IMR-90 (cell line): ENCODE measurements around the gene IL17D. TPM values are rescaled to one million over a fixed set of nuclear protein-coding genes. Genes with fewer than 3 reads are reported as not detected.

Experiments
- ATAC-seq: fragments of 200-7000 bp; cut with Tn5 transposase; 2 replicates; pipeline ENCODE4 v1.9.1; 2020; ENCODE audit warnings: low read depth, mild to moderate bottlenecking, moderate library complexity
- BruUV-seq: library from RNA; stranded (reverse); fragments of 400-500 nt; replicated peaks from 2 replicates; lab custom pipeline; 2021; lab: Mats Ljungman, UMichigan
- CTCF ChIA-PET: fragments of 300-600 bp; formaldehyde crosslinking; extraction: SDS; loops from one replicate; lab custom pipeline; 2021; ENCODE audit warnings: antibody characterized with exemption; lab: Yijun Ruan, JAX
- POLR2A ChIA-PET: fragments of 300-600 bp; sonication (Branson Sonifier 250); formaldehyde crosslinking; loops from one replicate; lab custom pipeline; 2022; ENCODE audit warnings: antibody characterized with exemption; ENCODE audit not compliant: unreplicated experiment; lab: Charles Lee
- DNase-seq: peaks from one replicate; pipeline ENCODE4 v3.0.0; 2013
- H2AFZ ChIP-seq: replicated peaks from 2 replicates; pipeline ENCODE3; 2013; ENCODE audit warnings: low read length, mild to moderate bottlenecking; ENCODE audit not compliant: poor library complexity
- H2AK5ac ChIP-seq: 2 replicates; pipeline ENCODE4 v1.6.1; 2013; ENCODE audit warnings: low read depth, low read length, inconsistent platforms
- H2AK9ac ChIP-seq: replicated peaks from 2 replicates; pipeline ENCODE3; 2013; ENCODE audit warnings: mild to moderate bottlenecking, low read depth, low read length, moderate library complexity; ENCODE audit not compliant: poor library complexity
- H2BK120ac ChIP-seq: 2 replicates; pipeline ENCODE4 v1.6.1; 2013; ENCODE audit warnings: low read depth, low read length, inconsistent platforms
- H2BK15ac ChIP-seq: 3 replicates; pipeline ENCODE4 v1.6.1; 2013; ENCODE audit warnings: low read depth, low read length, inconsistent platforms
- H2BK20ac ChIP-seq: 2 replicates; pipeline ENCODE4 v1.6.1; 2013; ENCODE audit warnings: low read depth, mild to moderate bottlenecking, inconsistent platforms, low read length, moderate library complexity
- H2BK5ac ChIP-seq: 2 replicates; pipeline ENCODE4 v1.6.1; 2013; ENCODE audit warnings: mild to moderate bottlenecking, low read depth, low read length, inconsistent platforms; ENCODE audit not compliant: poor library complexity, severe bottlenecking
- H3K14ac ChIP-seq: replicated peaks from 2 replicates; pipeline ENCODE4 v1.6.1; 2013; ENCODE audit warnings: low read depth, low read length, inconsistent platforms
- H3K18ac ChIP-seq: 2 replicates; pipeline ENCODE4 v1.6.1; 2013; ENCODE audit warnings: low read depth, low read length, control low read depth
- H3K23ac ChIP-seq: 2 replicates; pipeline ENCODE4 v1.6.1; 2013; ENCODE audit warnings: low read depth, low read length, inconsistent platforms
- H3K27ac ChIP-seq: 2 replicates; pipeline ENCODE4 v1.5.1; 2013; ENCODE audit warnings: mild to moderate bottlenecking, control low read depth, low read length; ENCODE audit not compliant: insufficient read depth
- H3K27me3 ChIP-seq: 2 replicates; pipeline ENCODE4 v1.6.1; 2013; ENCODE audit warnings: low read length; ENCODE audit not compliant: control insufficient read depth, insufficient read depth
- H3K36me3 ChIP-seq: 2 replicates; pipeline ENCODE4 v1.6.1; 2013; ENCODE audit warnings: low read length, mixed read lengths; ENCODE audit not compliant: control insufficient read depth, insufficient read depth
- H3K4ac ChIP-seq: 2 replicates; pipeline ENCODE4 v1.6.1; 2013; ENCODE audit warnings: low read depth, low read length, inconsistent platforms
- H3K4me1 ChIP-seq: 2 replicates; pipeline ENCODE4 v1.6.1; 2013; ENCODE audit warnings: low read length, mixed read lengths; ENCODE audit not compliant: control insufficient read depth, insufficient read depth
- H3K4me2 ChIP-seq: 2 replicates; pipeline ENCODE4 v1.6.1; 2013; ENCODE audit warnings: low read depth, mild to moderate bottlenecking, control low read depth, low read length, moderate library complexity
- H3K4me3 ChIP-seq: 2 replicates; pipeline ENCODE4 v1.5.1; 2013; ENCODE audit warnings: low read depth, mild to moderate bottlenecking, control low read depth, low read length, moderate library complexity; ENCODE audit not compliant: insufficient read depth
- H3K56ac ChIP-seq: 2 replicates; pipeline ENCODE4 v1.6.1; 2013; ENCODE audit warnings: low read length, inconsistent platforms; ENCODE audit not compliant: insufficient read depth; ENCODE audit errors: extremely low read depth
- H3K79me1 ChIP-seq, 2 experiments: 2 replicates each; pipeline ENCODE4 v1.6.1; 2013; ENCODE audit warnings: low read length in 2 of 2, inconsistent platforms in 1 of 2, low read depth in 1 of 2
- H3K9ac ChIP-seq: 2 replicates; pipeline ENCODE4 v1.6.1; 2013; ENCODE audit warnings: low read depth, low read length, control low read depth
- H3K9me1 ChIP-seq: 2 replicates; pipeline ENCODE4 v1.6.1; 2013; ENCODE audit warnings: low read length, inconsistent platforms; ENCODE audit not compliant: insufficient read depth
- H3K9me3 ChIP-seq: 2 replicates; pipeline ENCODE4 v1.6.1; 2013; ENCODE audit warnings: low read length; ENCODE audit not compliant: control insufficient read depth, insufficient read depth
- H4K20me1 ChIP-seq: 2 replicates; pipeline ENCODE4 v1.6.1; 2013; ENCODE audit warnings: low read length, inconsistent platforms; ENCODE audit not compliant: insufficient read depth
- H4K5ac ChIP-seq: 2 replicates; pipeline ENCODE4 v1.6.1; 2013; ENCODE audit warnings: mild to moderate bottlenecking, low read depth, low read length, control low read depth
- H4K8ac ChIP-seq, 2 experiments: 2 replicates each; pipeline ENCODE4 v1.6.1; 2013; ENCODE audit warnings: low read depth in 2 of 2, low read length in 2 of 2, control low read depth in 1 of 2, inconsistent platforms in 1 of 2
- H4K91ac ChIP-seq: 2 replicates; pipeline ENCODE4 v1.6.1; 2013; ENCODE audit warnings: low read depth, low read length, inconsistent platforms; ENCODE audit not compliant: insufficient read depth
- BHLHE40 ChIP-seq: fragments of 150-350 bp; IDR thresholded peaks from 2 replicates; pipeline ENCODE4 v1.6.1; 2016; ENCODE audit warnings: mild to moderate bottlenecking, low read depth, low read length
- CEBPB ChIP-seq: IDR thresholded peaks from 2 replicates; pipeline ENCODE4 v1.6.1; 2012; ENCODE audit warnings: low read depth, low read length, improper control_type of control experiment
- CHD1 ChIP-seq: IDR thresholded peaks from 2 replicates; pipeline ENCODE4 v1.6.1; 2012; ENCODE audit warnings: low read depth, low read length, improper control_type of control experiment
- CTCF ChIP-seq: conservative IDR thresholded peaks from 2 replicates; pipeline ENCODE4 v1.5.1; 2012; ENCODE audit warnings: mild to moderate bottlenecking, low read depth, low read length, improper control_type of control experiment
- ELK1 ChIP-seq: fragments of 150-350 bp; IDR thresholded peaks from 2 replicates; pipeline ENCODE4 v1.6.1; 2016; ENCODE audit warnings: low read depth, mild to moderate bottlenecking, low read length, moderate library complexity, borderline replicate concordance
- FOS ChIP-seq: fragments of 150-350 bp; IDR thresholded peaks from 2 replicates; pipeline ENCODE4 v1.6.1; 2016; ENCODE audit warnings: low read depth, low read length
- MAFK ChIP-seq: IDR thresholded peaks from 2 replicates; pipeline ENCODE4 v1.6.1; 2012; ENCODE audit warnings: low read depth, low read length, improper control_type of control experiment
- MAZ ChIP-seq: IDR thresholded peaks from 2 replicates; pipeline ENCODE4 v1.6.1; 2012; ENCODE audit warnings: low read depth, mild to moderate bottlenecking, low read length, improper control_type of control experiment, moderate library complexity, borderline replicate concordance
- MXI1 ChIP-seq: IDR thresholded peaks from 2 replicates; pipeline ENCODE4 v1.6.1; 2012; ENCODE audit warnings: low read depth, mild to moderate bottlenecking, low read length, moderate library complexity, borderline replicate concordance
- NFE2L2 ChIP-seq: fragments of 150-350 bp; IDR thresholded peaks from 2 replicates; pipeline ENCODE4 v1.6.1; 2016; ENCODE audit warnings: low read depth, mild to moderate bottlenecking, low read length
- POLR2A ChIP-seq: IDR thresholded peaks from 2 replicates; pipeline ENCODE4 v1.6.1; 2012; ENCODE audit warnings: mild to moderate bottlenecking, low read depth, low read length
- RAD21 ChIP-seq: IDR thresholded peaks from 2 replicates; pipeline ENCODE4 v1.6.1; 2012; ENCODE audit warnings: low read length, improper control_type of control experiment
- RCOR1 ChIP-seq: IDR thresholded peaks from 2 replicates; pipeline ENCODE4 v1.6.1; 2012; ENCODE audit warnings: mild to moderate bottlenecking, low read length, improper control_type of control experiment; ENCODE audit not compliant: insufficient replicate concordance
- RFX5 ChIP-seq: IDR thresholded peaks from 2 replicates; pipeline ENCODE4 v1.8.0; 2012; ENCODE audit warnings: low read depth, mild to moderate bottlenecking, low read length, moderate library complexity
- SMC3 ChIP-seq: fragments of 150-350 bp; IDR thresholded peaks from 2 replicates; pipeline ENCODE4 v1.6.1; 2016; ENCODE audit warnings: low read depth, mild to moderate bottlenecking, antibody characterized with exemption, low read length, moderate library complexity
- USF2 ChIP-seq: fragments of 150-350 bp; IDR thresholded peaks from 2 replicates; pipeline ENCODE4 v1.6.1; 2017; ENCODE audit warnings: mild to moderate bottlenecking, antibody characterized with exemption, low read length, low read depth
- WGBS, 2 experiments: methylation state at CpG; one replicate each; pipeline versions ENCODE4 v1.1.5 to v1.1.7; 2013; ENCODE audit warnings: missing lambda C conversion rate in 2 of 2; ENCODE audit not compliant: insufficient read length in 1 of 2; ENCODE audit errors: extremely low coverage in 2 of 2; 5-methylcytosine and 5-hydroxymethylcytosine counted together
- dilution Hi-C: fragments of 300-500 bp; cut with HindIII; formaldehyde crosslinking; loops from one replicate; pipeline ENCODE4 v1.14.3; 2018; ENCODE audit warnings: low sequenced_read_pairs; ENCODE audit not compliant: unreplicated experiment
- in situ Hi-C: fragments of 300-500 bp; cut with MboI; formaldehyde crosslinking; loops from 3 replicates; pipeline ENCODE4 v1.14.3; 2019; ENCODE audit warnings: low sequenced_read_pairs, inconsistent platforms, mixed read lengths
- intact Hi-C: fragments of 100-400 bp; cut with micrococcal nuclease; formaldehyde crosslinking; loops from 2 replicates; pipeline ENCODE4 v1.10.0; 2022
- polyA plus RNA-seq, 3 experiments: library from polyadenylated mRNA; depleted of rRNA; stranded (reverse); fragments of >200 nt; gene quantifications; 2 replicates each; pipeline ENCODE4 v1.2.3, GENCODE V29; 2012; ENCODE audit warnings: low replicate concordance in 1 of 3
- total RNA-seq: library from RNA; depleted of rRNA; stranded (reverse); fragments of >200 nt; gene quantifications from 2 replicates; pipeline ENCODE4 v1.2.3, GENCODE V29; 2012

IL17D gene
- total and polyA plus RNA-seq, 2 of the 4 experiments (the other 2 are of a cell fraction): 0.72 to 1.4 TPM

GRCh38 chr13:20728579-20729311 is 25.2 kb downstream of the IL17D start:
- 60% methylated on average over 1 of the region's 14 CpGs; no CpG with 5 or more reads in 1 of the 2 experiments for WGBS, 2 experiments
- Histone ChIP-seq H3K23ac (no peak overlapping the region), H3K56ac (no peak overlapping the region), H2BK20ac (no peak overlapping the region), H3K9me3 (no peaks in the 10 kb centered on the region), H3K18ac (no peak overlapping the region), H4K20me1 (no peaks in the 10 kb centered on the region), H3K79me1 (no peaks in the 10 kb centered on the region), H3K27me3 (no peaks in the 10 kb centered on the region), H3K36me3 (peaks cover 4% of the 10 kb centered on the region; the same call in 1 of the 2 replicates), H4K8ac (no peak overlapping the region), H2AFZ (no peak overlapping the region), H3K4me1 (no peaks in the 10 kb centered on the region), H3K9me1 (no peaks in the 10 kb centered on the region), H3K14ac (no peak overlapping the region), H4K91ac (no peak overlapping the region), H3K27ac (no peak overlapping the region), H2AK9ac (no peak overlapping the region), H4K5ac (no peak overlapping the region), H2AK5ac (no peak overlapping the region), H3K4ac (no peak overlapping the region), H3K4me2 (no peak overlapping the region), H3K9ac (no peak overlapping the region), H3K4me3 (no peak overlapping the region), H2BK5ac (no peak overlapping the region), H2BK15ac (no peak overlapping the region), H2BK120ac (no peak overlapping the region)
- in situ Hi-C loops (no loop called here), intact Hi-C loops (no loop called here), dilution Hi-C loops (no loop called here)
- DNase-seq (no peak), ATAC-seq (no peak)
- POLR2A ChIA-PET: interaction anchor here (0.6 kb wide), 1 partner anchor 173 kb away, joined by 5 read pairs; no protein-coding TSS in a partner anchor
- TF ChIP-seq RFX5: no peak
- TF ChIP-seq BHLHE40: no peak
- no peak for TF ChIP-seq RAD21
- no peak for TF ChIP-seq RCOR1
- TF ChIP-seq ELK1: no peak
- no peak for TF ChIP-seq POLR2A
- no peak for TF ChIP-seq NFE2L2
- no peak for TF ChIP-seq MAZ
- TF ChIP-seq CEBPB: no peak
- no peak for TF ChIP-seq FOS
- no peak for TF ChIP-seq MAFK
- no peak for TF ChIP-seq USF2
- TF ChIP-seq SMC3: no peak
- no peak for TF ChIP-seq CHD1
- no peak for TF ChIP-seq MXI1
- no peak for TF ChIP-seq CTCF
- BruUV-seq: no TSS peak
- CTCF ChIA-PET: no interaction called here
